Mammary epithelial cell (primary cell): ENCODE results near the gene BICD1.

Experiments
- EZH2 ChIP-seq: IDR thresholded peaks from 2 replicates; pipeline ENCODE4 v1.6.1; 2012; ENCODE audit warnings: low read length, inconsistent platforms, borderline replicate concordance
- TF ChIP-seq, protein P1 (sequence below), 2 donors: IDR thresholded peaks in 1 of 2; conservative IDR thresholded peaks in 1 of 2; 2 replicates each; pipeline ENCODE4 v1.5.1; 2011 to 2012; ENCODE audit warnings: inconsistent platforms in 2 of 2, low read length in 2 of 2, mild to moderate bottlenecking in 2 of 2, control low read depth in 1 of 2, low read depth in 1 of 2; ENCODE audit not compliant: insufficient read depth in 1 of 2; ENCODE audit errors: extremely low read depth in 1 of 2

DNA sequence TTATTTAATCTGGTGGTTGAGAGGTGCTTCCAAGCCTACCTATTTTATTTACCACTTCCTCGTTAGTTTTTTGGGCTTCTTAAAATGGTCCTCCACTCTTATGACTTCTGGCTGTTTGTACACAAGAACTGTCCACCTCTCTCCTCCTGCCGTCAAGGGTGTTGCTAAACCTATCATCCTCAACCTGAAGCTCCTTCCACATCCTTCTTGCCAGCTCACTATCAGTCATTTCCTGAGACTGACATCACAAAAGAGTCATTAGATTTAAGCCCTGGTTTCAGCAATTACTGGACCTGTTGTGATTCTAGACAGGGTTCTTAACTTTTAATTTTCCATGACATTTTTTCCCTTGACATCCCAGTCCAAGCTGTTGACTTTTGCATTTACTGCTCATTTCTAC is 91.9 kb downstream of the BICD1 start:
- TF ChIP-seq, protein P1, sequence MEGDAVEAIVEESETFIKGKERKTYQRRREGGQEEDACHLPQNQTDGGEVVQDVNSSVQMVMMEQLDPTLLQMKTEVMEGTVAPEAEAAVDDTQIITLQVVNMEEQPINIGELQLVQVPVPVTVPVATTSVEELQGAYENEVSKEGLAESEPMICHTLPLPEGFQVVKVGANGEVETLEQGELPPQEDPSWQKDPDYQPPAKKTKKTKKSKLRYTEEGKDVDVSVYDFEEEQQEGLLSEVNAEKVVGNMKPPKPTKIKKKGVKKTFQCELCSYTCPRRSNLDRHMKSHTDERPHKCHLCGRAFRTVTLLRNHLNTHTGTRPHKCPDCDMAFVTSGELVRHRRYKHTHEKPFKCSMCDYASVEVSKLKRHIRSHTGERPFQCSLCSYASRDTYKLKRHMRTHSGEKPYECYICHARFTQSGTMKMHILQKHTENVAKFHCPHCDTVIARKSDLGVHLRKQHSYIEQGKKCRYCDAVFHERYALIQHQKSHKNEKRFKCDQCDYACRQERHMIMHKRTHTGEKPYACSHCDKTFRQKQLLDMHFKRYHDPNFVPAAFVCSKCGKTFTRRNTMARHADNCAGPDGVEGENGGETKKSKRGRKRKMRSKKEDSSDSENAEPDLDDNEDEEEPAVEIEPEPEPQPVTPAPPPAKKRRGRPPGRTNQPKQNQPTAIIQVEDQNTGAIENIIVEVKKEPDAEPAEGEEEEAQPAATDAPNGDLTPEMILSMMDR (conservative IDR thresholded peaks at IDR 0.05 in 1 of 2, IDR thresholded peaks at IDR 0.05 in 1 of 2; ENCODE audit: extremely low read depth in 1 of 2, insufficient read depth in 1 of 2, low read depth in 1 of 2, low read length in 2 of 2), result no peak
- TF ChIP-seq EZH2, result no peak
